ENCODE measurements around the gene HCN3. TPM values are rescaled to one million over a fixed set of nuclear protein-coding genes. Genes with fewer than 3 reads are reported as not detected.
"Not testable (repeated sequence)": the region's sequence is repeated elsewhere in the genome, so short reads cannot be mapped to it uniquely, and the experiment has no call there.

HCN3 gene
- total and polyA plus RNA-seq, 2 donors from 2014 or later = 3.3 to 4.5 TPM

DNA sequence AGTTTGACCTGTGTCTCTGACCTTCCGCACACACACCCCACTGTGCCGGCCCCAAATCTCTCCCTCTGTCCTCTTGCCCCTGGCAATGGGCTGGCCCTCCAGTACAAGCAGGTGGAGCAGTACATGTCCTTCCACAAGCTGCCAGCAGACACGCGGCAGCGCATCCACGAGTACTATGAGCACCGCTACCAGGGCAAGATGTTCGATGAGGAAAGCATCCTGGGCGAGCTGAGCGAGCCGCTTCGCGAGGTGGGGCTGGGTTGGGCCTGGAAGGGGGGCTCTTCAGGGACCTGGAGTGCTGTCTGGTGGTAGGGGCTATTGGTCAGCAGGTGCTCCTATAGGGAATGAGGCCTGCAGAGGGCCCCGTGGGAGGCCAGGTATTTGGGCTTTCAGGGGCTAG, 7.8 kb downstream of the HCN3 start:
- DNase-seq (no peak), FAIRE-seq (no peak)
- H3K4me1 ChIP-seq (ENCODE audit: control insufficient read depth in 2 of 3, insufficient read depth in 2 of 3, low read depth in 1 of 3, low read length in 3 of 3) = no peaks in the 10 kb centered on the region
- H3K9me3 ChIP-seq (ENCODE audit: control insufficient read depth in 2 of 3, insufficient read depth in 1 of 3, low read length in 3 of 3) = no peaks in the 10 kb centered on the region
- no peak overlapping the region for H3K9ac ChIP-seq (ENCODE audit: low read length in 3 of 3)
- H3K36me3 ChIP-seq (ENCODE audit: control insufficient read depth in 2 of 3, insufficient read depth in 3 of 3, low read length in 3 of 3) = no peaks in the 10 kb centered on the region
- no peak overlapping the region for H3K4me3 ChIP-seq (ENCODE audit: low read length in 3 of 3)
- intact Hi-C loops (cut with DNase I) = no loop called here
- no peaks in the 10 kb centered on the region for H3K27me3 ChIP-seq (ENCODE audit: control insufficient read depth, insufficient read depth, low read length)
- TF ChIP-seq, protein P1, sequence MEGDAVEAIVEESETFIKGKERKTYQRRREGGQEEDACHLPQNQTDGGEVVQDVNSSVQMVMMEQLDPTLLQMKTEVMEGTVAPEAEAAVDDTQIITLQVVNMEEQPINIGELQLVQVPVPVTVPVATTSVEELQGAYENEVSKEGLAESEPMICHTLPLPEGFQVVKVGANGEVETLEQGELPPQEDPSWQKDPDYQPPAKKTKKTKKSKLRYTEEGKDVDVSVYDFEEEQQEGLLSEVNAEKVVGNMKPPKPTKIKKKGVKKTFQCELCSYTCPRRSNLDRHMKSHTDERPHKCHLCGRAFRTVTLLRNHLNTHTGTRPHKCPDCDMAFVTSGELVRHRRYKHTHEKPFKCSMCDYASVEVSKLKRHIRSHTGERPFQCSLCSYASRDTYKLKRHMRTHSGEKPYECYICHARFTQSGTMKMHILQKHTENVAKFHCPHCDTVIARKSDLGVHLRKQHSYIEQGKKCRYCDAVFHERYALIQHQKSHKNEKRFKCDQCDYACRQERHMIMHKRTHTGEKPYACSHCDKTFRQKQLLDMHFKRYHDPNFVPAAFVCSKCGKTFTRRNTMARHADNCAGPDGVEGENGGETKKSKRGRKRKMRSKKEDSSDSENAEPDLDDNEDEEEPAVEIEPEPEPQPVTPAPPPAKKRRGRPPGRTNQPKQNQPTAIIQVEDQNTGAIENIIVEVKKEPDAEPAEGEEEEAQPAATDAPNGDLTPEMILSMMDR (IDR thresholded peaks at IDR 0.05; ENCODE audit: borderline replicate concordance, extremely low read depth, insufficient read depth) = no peak
- no peak overlapping the region for H3K27ac ChIP-seq (ENCODE audit: low read depth in 2 of 2, low read length in 2 of 2)

DNA sequence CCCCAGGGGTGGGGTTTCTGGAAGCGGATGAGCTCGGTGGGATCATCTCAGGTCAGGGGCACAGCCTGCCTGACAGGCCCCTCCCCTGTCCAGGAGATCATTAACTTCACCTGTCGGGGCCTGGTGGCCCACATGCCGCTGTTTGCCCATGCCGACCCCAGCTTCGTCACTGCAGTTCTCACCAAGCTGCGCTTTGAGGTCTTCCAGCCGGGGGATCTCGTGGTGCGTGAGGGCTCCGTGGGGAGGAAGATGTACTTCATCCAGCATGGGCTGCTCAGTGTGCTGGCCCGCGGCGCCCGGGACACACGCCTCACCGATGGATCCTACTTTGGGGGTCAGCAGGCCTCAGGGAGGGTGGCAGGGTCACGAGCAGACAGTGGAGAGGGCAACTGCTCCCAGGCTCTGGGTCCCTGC, 8.4 kb downstream of the HCN3 start:
- no peak for FAIRE-seq

DNA sequence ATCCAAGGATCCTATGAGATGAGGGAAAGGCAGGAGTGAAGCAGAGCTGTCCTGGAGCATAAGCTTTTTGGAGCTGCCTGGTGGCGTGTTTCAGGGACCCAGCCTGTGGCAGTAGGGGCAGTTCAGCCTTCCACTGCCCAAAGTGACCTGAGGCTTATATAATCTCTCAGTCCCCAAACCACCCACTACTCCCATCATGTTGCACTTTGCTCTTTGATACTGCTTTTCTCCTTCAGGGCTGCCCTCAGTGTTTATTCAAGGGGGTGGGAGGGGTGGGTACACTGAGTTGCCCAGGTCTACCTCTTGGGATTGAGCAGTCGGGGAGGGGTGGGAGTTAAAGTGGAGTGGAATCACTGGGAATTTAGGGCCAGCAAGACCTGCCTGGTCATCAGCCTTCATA, 9.3 kb downstream of the HCN3 start:
- Histone ChIP-seq H3K9me3 (ENCODE audit: control insufficient read depth in 2 of 3, insufficient read depth in 1 of 3, low read length in 3 of 3) (no peaks in the 10 kb centered on the region), H3K9ac (ENCODE audit: low read length in 3 of 3) (no peak overlapping the region), H3K27me3 (ENCODE audit: control insufficient read depth, insufficient read depth, low read length) (no peaks in the 10 kb centered on the region), H3K36me3 (ENCODE audit: control insufficient read depth in 2 of 3, insufficient read depth in 3 of 3, low read length in 3 of 3) (no peaks in the 10 kb centered on the region), H3K4me3 (ENCODE audit: low read length in 3 of 3) (no peak overlapping the region), H3K27ac (ENCODE audit: low read depth in 2 of 2, low read length in 2 of 2) (no peak overlapping the region), H3K4me1 (ENCODE audit: control insufficient read depth in 2 of 3, insufficient read depth in 2 of 3, low read depth in 1 of 3, low read length in 3 of 3) (no peaks in the 10 kb centered on the region)
- FAIRE-seq (no peak), DNase-seq (no peak)
- TF ChIP-seq, protein P1 (IDR thresholded peaks at IDR 0.05; ENCODE audit: borderline replicate concordance, extremely low read depth, insufficient read depth) = no peak
- intact Hi-C loops (cut with DNase I) = no loop called here

More for the DNA sequence above, 8.4 kb downstream of the HCN3 start:
- no peak overlapping the region for H3K9ac ChIP-seq (ENCODE audit: low read length in 3 of 3)
- no peak for DNase-seq
- intact Hi-C loops (cut with DNase I) = no loop called here
- H3K4me1 ChIP-seq (ENCODE audit: control insufficient read depth in 2 of 3, insufficient read depth in 2 of 3, low read depth in 1 of 3, low read length in 3 of 3) = no peaks in the 10 kb centered on the region
- H3K27me3 ChIP-seq (ENCODE audit: control insufficient read depth, insufficient read depth, low read length) = no peaks in the 10 kb centered on the region
- H3K4me3 ChIP-seq (ENCODE audit: low read length in 3 of 3) = no peak overlapping the region
- TF ChIP-seq, protein P1 (IDR thresholded peaks at IDR 0.05; ENCODE audit: borderline replicate concordance, extremely low read depth, insufficient read depth) = no peak
- H3K36me3 ChIP-seq (ENCODE audit: control insufficient read depth in 2 of 3, insufficient read depth in 3 of 3, low read length in 3 of 3) = no peaks in the 10 kb centered on the region
- H3K9me3 ChIP-seq (ENCODE audit: control insufficient read depth in 2 of 3, insufficient read depth in 1 of 3, low read length in 3 of 3) = no peaks in the 10 kb centered on the region
- H3K27ac ChIP-seq (ENCODE audit: low read depth in 2 of 2, low read length in 2 of 2) = no peak overlapping the region

DNA sequence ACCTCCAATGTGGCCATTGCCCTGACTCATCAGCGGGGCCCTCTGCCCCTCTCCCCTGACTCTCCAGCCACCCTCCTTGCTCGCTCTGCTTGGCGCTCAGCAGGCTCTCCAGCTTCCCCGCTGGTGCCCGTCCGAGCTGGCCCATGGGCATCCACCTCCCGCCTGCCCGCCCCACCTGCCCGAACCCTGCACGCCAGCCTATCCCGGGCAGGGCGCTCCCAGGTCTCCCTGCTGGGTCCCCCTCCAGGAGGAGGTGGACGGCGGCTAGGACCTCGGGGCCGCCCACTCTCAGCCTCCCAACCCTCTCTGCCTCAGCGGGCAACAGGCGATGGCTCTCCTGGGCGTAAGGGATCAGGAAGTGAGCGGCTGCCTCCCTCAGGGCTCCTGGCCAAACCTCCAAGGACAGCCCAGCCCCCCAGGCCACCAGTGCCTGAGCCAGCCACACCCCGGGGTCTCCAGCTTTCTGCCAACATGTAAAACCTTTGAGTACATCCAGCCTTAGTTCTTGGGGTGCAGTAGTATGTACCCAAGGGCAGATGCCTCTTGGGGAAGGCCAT, 10.8 kb downstream of the HCN3 start:
- intact Hi-C loops (cut with DNase I) = no loop called here
- DNase-seq (no peak), FAIRE-seq (no peak)
- TF ChIP-seq, protein P1 (IDR thresholded peaks at IDR 0.05; ENCODE audit: borderline replicate concordance, extremely low read depth, insufficient read depth) = no peak
- no peak overlapping the region for H3K27ac ChIP-seq (ENCODE audit: low read depth in 2 of 2, low read length in 2 of 2)
- no peak overlapping the region for H3K9ac ChIP-seq (ENCODE audit: low read length in 3 of 3)
- H3K4me1 ChIP-seq (ENCODE audit: control insufficient read depth in 2 of 3, insufficient read depth in 2 of 3, low read depth in 1 of 3, low read length in 3 of 3) = no peaks in the 10 kb centered on the region
- H3K4me3 ChIP-seq (ENCODE audit: low read length in 3 of 3) = no peak overlapping the region
- no peaks in the 10 kb centered on the region for H3K27me3 ChIP-seq (ENCODE audit: control insufficient read depth, insufficient read depth, low read length)
- no peaks in the 10 kb centered on the region for H3K36me3 ChIP-seq (ENCODE audit: control insufficient read depth in 2 of 3, insufficient read depth in 3 of 3, low read length in 3 of 3)
- no peaks in the 10 kb centered on the region for H3K9me3 ChIP-seq (ENCODE audit: control insufficient read depth in 2 of 3, insufficient read depth in 1 of 3, low read length in 3 of 3)

DNA sequence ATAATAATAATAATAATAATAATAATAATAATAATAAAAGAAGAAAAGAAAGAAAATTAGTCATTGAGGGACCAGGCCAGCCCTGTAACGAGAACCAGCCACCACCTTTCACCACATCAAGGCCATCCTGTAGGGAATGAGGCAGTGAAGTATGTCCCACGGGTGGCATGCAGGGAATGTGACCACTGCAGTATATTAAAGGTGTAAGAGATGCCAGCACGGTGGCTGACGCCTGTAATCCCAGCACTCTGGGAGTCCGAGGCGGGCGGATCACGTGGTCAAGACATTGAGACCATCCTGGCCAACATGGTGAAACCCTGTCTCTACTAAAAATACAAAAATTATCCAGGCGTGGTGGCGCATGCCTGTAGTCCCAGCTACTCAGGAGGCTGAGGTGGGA, 13.7 kb downstream of the HCN3 start:
- H3K4me3 ChIP-seq (ENCODE audit: low read length in 3 of 3); FAIRE-seq; H3K4me1 ChIP-seq (ENCODE audit: control insufficient read depth in 2 of 3, insufficient read depth in 2 of 3, low read depth in 1 of 3, low read length in 3 of 3); H3K9me3 ChIP-seq (ENCODE audit: control insufficient read depth in 2 of 3, insufficient read depth in 1 of 3, low read length in 3 of 3); H3K27ac ChIP-seq (ENCODE audit: low read depth in 2 of 2, low read length in 2 of 2); DNase-seq; H3K9ac ChIP-seq (ENCODE audit: low read length in 3 of 3); intact Hi-C loops (cut with DNase I); H3K36me3 ChIP-seq (ENCODE audit: control insufficient read depth in 2 of 3, insufficient read depth in 3 of 3, low read length in 3 of 3): not testable (repeated sequence)
- peaks cover 18% of the 10 kb centered on the region for H3K27me3 ChIP-seq (ENCODE audit: control insufficient read depth, insufficient read depth, low read length)
